ENCODE measurements around the gene STAG2. TPM values are rescaled to one million over a fixed set of nuclear protein-coding genes. Genes with fewer than 3 reads are reported as not detected.

The STAG2 gene
- total RNA-seq, 1 donor from 2014 or later, result 57.6 TPM

DNA sequence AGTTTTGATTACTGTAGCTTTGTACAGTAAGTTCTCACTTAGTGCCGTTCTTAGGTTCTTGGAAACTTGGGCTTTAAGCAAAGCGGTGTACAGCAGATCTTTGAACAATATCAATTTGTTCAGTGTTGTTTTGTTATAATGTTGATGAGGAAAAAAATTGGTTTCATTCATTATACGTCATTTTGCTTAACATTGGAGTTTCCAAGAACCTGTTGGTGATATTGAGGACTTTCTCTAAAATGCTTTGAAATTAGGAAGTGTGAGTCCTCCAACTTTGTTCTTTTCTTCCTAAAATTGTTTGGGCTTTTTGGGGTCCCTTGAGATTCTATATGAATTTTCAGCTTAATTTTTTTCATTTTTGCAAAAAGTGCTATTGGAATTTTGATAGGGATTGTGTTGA, 49.1 kb downstream of the STAG2 start:
- Mint-ChIP-seq H3K27ac (ENCODE audit: unreplicated experiment) (no peak overlapping the region), H3K27me3 (ENCODE audit: unreplicated experiment) (no peaks in the 10 kb centered on the region), H3K9me3 (ENCODE audit: unreplicated experiment) (no peaks in the 10 kb centered on the region), H3K36me3 (ENCODE audit: low read depth, unreplicated experiment) (no peaks in the 10 kb centered on the region), H3K4me1 (ENCODE audit: unreplicated experiment) (no peaks in the 10 kb centered on the region), H3K4me3 (ENCODE audit: unreplicated experiment) (no peak overlapping the region)
- TF ChIP-seq, protein P1, sequence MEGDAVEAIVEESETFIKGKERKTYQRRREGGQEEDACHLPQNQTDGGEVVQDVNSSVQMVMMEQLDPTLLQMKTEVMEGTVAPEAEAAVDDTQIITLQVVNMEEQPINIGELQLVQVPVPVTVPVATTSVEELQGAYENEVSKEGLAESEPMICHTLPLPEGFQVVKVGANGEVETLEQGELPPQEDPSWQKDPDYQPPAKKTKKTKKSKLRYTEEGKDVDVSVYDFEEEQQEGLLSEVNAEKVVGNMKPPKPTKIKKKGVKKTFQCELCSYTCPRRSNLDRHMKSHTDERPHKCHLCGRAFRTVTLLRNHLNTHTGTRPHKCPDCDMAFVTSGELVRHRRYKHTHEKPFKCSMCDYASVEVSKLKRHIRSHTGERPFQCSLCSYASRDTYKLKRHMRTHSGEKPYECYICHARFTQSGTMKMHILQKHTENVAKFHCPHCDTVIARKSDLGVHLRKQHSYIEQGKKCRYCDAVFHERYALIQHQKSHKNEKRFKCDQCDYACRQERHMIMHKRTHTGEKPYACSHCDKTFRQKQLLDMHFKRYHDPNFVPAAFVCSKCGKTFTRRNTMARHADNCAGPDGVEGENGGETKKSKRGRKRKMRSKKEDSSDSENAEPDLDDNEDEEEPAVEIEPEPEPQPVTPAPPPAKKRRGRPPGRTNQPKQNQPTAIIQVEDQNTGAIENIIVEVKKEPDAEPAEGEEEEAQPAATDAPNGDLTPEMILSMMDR (IDR thresholded peaks at IDR 0.05; ENCODE audit: unreplicated experiment), result no peak
- DNase-seq (ENCODE audit: low spot score), result no peak

DNA sequence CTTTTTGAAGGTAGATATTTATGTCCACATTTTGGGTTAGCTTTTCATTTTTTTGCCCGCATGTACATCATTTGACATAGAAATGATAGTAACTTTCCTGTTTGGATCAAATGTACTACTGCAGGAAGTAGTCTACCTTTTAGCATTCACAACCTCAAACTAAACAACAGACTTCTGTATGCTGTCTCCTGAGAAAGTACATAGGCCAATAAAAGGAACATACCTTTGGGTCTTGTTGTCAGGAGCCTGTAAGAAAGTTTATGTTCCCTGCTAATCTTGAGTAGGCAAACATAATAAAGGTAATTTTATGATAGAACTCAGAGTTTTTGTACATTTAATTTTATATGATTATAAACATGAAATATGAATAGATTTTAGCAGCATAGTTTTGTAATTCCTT, 54.2 kb downstream of the STAG2 start:
- Mint-ChIP-seq H3K4me3 (ENCODE audit: unreplicated experiment) (no peak overlapping the region), H3K4me1 (ENCODE audit: unreplicated experiment) (no peaks in the 10 kb centered on the region), H3K9me3 (ENCODE audit: unreplicated experiment) (no peaks in the 10 kb centered on the region), H3K36me3 (ENCODE audit: low read depth, unreplicated experiment) (no peaks in the 10 kb centered on the region), H3K27ac (ENCODE audit: unreplicated experiment) (no peak overlapping the region), H3K27me3 (ENCODE audit: unreplicated experiment) (peaks cover 1% of the 10 kb centered on the region)
- DNase-seq (ENCODE audit: low spot score), result no peak
- TF ChIP-seq, protein P1 (IDR thresholded peaks at IDR 0.05; ENCODE audit: unreplicated experiment), result no peak

DNA sequence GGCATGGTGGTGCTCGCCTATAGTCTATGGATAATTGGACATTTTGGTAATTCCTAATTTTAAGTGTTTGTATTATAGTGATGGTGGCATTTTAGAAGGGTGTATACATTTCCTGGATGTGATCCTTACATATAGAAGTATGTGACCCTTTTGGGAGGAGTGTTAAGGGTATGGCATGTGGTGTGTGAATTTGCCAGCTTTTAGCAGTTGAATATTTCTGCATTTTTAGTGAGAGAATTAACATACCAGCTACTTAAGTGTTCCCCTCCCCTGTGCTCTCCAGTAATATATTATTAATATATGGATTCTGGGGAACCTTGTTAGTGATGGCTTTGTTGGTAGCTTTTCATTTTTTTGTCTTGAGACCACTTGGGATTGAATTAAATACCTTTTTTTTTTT, 55.3 kb downstream of the STAG2 start:
- no peak overlapping the region for H3K27ac Mint-ChIP-seq (ENCODE audit: unreplicated experiment)
- no peaks in the 10 kb centered on the region for H3K36me3 Mint-ChIP-seq (ENCODE audit: low read depth, unreplicated experiment)
- no peaks in the 10 kb centered on the region for H3K9me3 Mint-ChIP-seq (ENCODE audit: unreplicated experiment)
- no peaks in the 10 kb centered on the region for H3K4me1 Mint-ChIP-seq (ENCODE audit: unreplicated experiment)
- no peak overlapping the region for H3K4me3 Mint-ChIP-seq (ENCODE audit: unreplicated experiment)
- H3K27me3 Mint-ChIP-seq (ENCODE audit: unreplicated experiment), result peaks cover 1% of the 10 kb centered on the region
- no peak for DNase-seq (ENCODE audit: low spot score)
- TF ChIP-seq, protein P1 (IDR thresholded peaks at IDR 0.05; ENCODE audit: unreplicated experiment), result no peak

DNA sequence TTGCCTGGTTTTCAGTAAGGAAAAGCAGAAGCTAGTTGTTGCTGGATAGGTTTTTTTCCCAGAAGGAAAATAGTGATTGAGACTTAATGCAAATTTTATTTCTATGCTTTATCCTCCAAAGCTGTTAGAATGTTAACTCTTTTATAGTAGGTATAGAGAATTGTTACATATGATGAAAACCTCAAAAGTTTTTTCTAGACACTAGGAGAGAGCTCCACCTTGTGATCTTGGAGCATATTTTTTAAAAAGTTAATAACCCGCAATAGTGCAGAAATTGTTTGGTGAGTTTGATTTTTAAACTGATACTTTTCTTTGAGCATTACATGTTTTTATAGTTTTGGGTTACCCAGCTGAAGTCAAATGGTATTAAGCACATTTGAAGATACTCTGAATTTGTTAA, 56.5 kb downstream of the STAG2 start:
- DNase-seq (ENCODE audit: low spot score), result no peak
- Mint-ChIP-seq H3K27me3 (ENCODE audit: unreplicated experiment) (peaks cover 1% of the 10 kb centered on the region), H3K27ac (ENCODE audit: unreplicated experiment) (no peak overlapping the region), H3K36me3 (ENCODE audit: low read depth, unreplicated experiment) (no peaks in the 10 kb centered on the region), H3K4me3 (ENCODE audit: unreplicated experiment) (no peak overlapping the region), H3K9me3 (ENCODE audit: unreplicated experiment) (no peaks in the 10 kb centered on the region), H3K4me1 (ENCODE audit: unreplicated experiment) (no peaks in the 10 kb centered on the region)
- TF ChIP-seq, protein P1 (IDR thresholded peaks at IDR 0.05; ENCODE audit: unreplicated experiment), result no peak

DNA sequence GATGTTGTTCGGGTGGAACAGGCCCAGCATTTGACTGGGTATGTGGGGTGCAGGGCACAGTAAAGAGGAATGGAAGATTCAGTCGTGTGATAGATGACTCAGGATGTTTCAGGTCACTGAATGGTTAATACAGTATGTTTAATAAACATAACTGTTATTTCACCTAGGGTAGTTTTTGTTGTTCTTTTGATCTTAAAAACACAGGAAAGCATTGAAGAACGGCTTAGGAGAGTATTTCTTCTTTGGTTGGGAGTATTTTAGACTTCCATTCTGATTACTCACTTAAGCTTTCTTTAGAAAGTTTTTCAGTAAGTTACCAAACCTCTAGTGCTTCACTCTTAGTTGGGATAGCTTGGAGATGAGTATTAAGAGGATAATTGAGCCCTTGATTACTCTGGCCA, 62.3 kb downstream of the STAG2 start:
- no peak for DNase-seq (ENCODE audit: low spot score)
- Mint-ChIP-seq H3K4me1 (ENCODE audit: unreplicated experiment) (no peaks in the 10 kb centered on the region), H3K27me3 (ENCODE audit: unreplicated experiment) (no peaks in the 10 kb centered on the region), H3K4me3 (ENCODE audit: unreplicated experiment) (no peak overlapping the region), H3K9me3 (ENCODE audit: unreplicated experiment) (no peaks in the 10 kb centered on the region), H3K27ac (ENCODE audit: unreplicated experiment) (no peak overlapping the region), H3K36me3 (ENCODE audit: low read depth, unreplicated experiment) (no peaks in the 10 kb centered on the region)
- TF ChIP-seq, protein P1 (IDR thresholded peaks at IDR 0.05; ENCODE audit: unreplicated experiment), result no peak
